Central memory CD8-positive, alpha-beta T cell (primary cell): Measurements from ENCODE around the gene TUBGCP6.

ENCODE experiments used
- ATAC-seq: fragments of 150-1000 bp; cut with Tn5 transposase; replicated peaks from 2 replicates; pipeline ENCODE4 v1.10.0; 2022; ENCODE audit warnings: mild to moderate bottlenecking, moderate FRiP score, moderate number of reproducible peaks; ENCODE audit not compliant: poor library complexity, severe bottlenecking; ENCODE audit errors: extremely low read depth
- DNase-seq, 2 donors: peaks; one replicate each; pipeline ENCODE4 v3.0.0; 2021; ENCODE audit warnings: low spot score in 2 of 2
- H3K27ac Mint-ChIP-seq: one replicate; pipeline ENCODE4 v1.8.0; 2022; ENCODE audit warnings: low read depth, mild to moderate bottlenecking, moderate library complexity, mixed read lengths
- H3K27me3 Mint-ChIP-seq: one replicate; pipeline ENCODE4 v1.8.0; 2022; ENCODE audit warnings: mixed read lengths
- H3K36me3 Mint-ChIP-seq: one replicate; pipeline ENCODE4 v1.8.0; 2022; ENCODE audit warnings: mild to moderate bottlenecking, moderate library complexity, mixed read lengths; ENCODE audit not compliant: insufficient read depth
- H3K4me1 Mint-ChIP-seq: one replicate; pipeline ENCODE4 v1.8.0; 2022; ENCODE audit warnings: mixed read lengths
- H3K4me3 Mint-ChIP-seq: one replicate; pipeline ENCODE4 v1.8.0; 2022; ENCODE audit warnings: mild to moderate bottlenecking, moderate library complexity, mixed read lengths
- H3K9me3 Mint-ChIP-seq: one replicate; pipeline ENCODE4 v1.8.0; 2022; ENCODE audit warnings: mixed read lengths

TUBGCP6 gene

GRCh38 chr22:50184004-50184901 is 60.6 kb downstream of the TUBGCP6 start:
- H3K27me3 Mint-ChIP-seq: peaks cover 9% of the 10 kb centered on the region
- H3K4me3 Mint-ChIP-seq: peak overlapping the region; percentile 55
- DNase-seq (no peak), ATAC-seq (no peak)
- H3K4me1 Mint-ChIP-seq: peaks cover 31% of the 10 kb centered on the region
- H3K9me3 Mint-ChIP-seq: no peaks in the 10 kb centered on the region
- peaks cover 10% of the 10 kb centered on the region for H3K36me3 Mint-ChIP-seq
- peak overlapping the region; percentile 54 for H3K27ac Mint-ChIP-seq

- peaks cover 9% of the 10 kb centered on the region for H3K27me3 Mint-ChIP-seq
- no peak for ATAC-seq
- no peak for DNase-seq
- H3K27ac Mint-ChIP-seq: peak overlapping the region; percentile 54
- peaks cover 10% of the 10 kb centered on the region for H3K36me3 Mint-ChIP-seq
- no peaks in the 10 kb centered on the region for H3K9me3 Mint-ChIP-seq
- H3K4me1 Mint-ChIP-seq: peaks cover 29% of the 10 kb centered on the region
- H3K4me3 Mint-ChIP-seq: peak overlapping the region; percentile 54
These were observed 61.5 kb downstream of the TUBGCP6 start for GRCh38 chr22:50183141-50183971.

- Mint-ChIP-seq H3K27ac (no peak overlapping the region), H3K4me3 (no peak overlapping the region), H3K36me3 (peaks cover 9% of the 10 kb centered on the region), H3K4me1 (peaks cover 24% of the 10 kb centered on the region), H3K27me3 (peaks cover 9% of the 10 kb centered on the region), H3K9me3 (no peaks in the 10 kb centered on the region)
- DNase-seq (no peak), ATAC-seq (no peak)
These were observed 62.4 kb downstream of the TUBGCP6 start for GRCh38 chr22:50182176-50183081.

GRCh38 chr22:50180727-50181521 is 63.9 kb downstream of the TUBGCP6 start:
- Mint-ChIP-seq H3K27ac (no peak overlapping the region), H3K4me1 (peaks cover 15% of the 10 kb centered on the region), H3K27me3 (peaks cover 9% of the 10 kb centered on the region), H3K36me3 (peaks cover 5% of the 10 kb centered on the region), H3K4me3 (no peak overlapping the region), H3K9me3 (no peaks in the 10 kb centered on the region)
- ATAC-seq: no peak
- no peak for DNase-seq

- Mint-ChIP-seq H3K9me3 (no peaks in the 10 kb centered on the region), H3K36me3 (peaks cover 3% of the 10 kb centered on the region), H3K4me1 (peaks cover 15% of the 10 kb centered on the region), H3K27me3 (peaks cover 9% of the 10 kb centered on the region), H3K27ac (peak overlapping the region; percentile 13), H3K4me3 (no peak overlapping the region)
- no peak for DNase-seq
- ATAC-seq: no peak
These were observed 64.7 kb downstream of the TUBGCP6 start for GRCh38 chr22:50179937-50180726.

GRCh38 chr22:50178871-50179869 is 65.7 kb downstream of the TUBGCP6 start:
- peaks cover 10% of the 10 kb centered on the region for H3K4me1 Mint-ChIP-seq
- H3K27me3 Mint-ChIP-seq: peaks cover 10% of the 10 kb centered on the region
- DNase-seq (no peak), ATAC-seq (no peak)
- peak overlapping the region; percentile 13 for H3K27ac Mint-ChIP-seq
- H3K4me3 Mint-ChIP-seq: no peak overlapping the region
- H3K36me3 Mint-ChIP-seq: peaks cover 1% of the 10 kb centered on the region
- H3K9me3 Mint-ChIP-seq: no peaks in the 10 kb centered on the region

GRCh38 chr22:50178471-50178864 is 66.4 kb downstream of the TUBGCP6 start:
- no peaks in the 10 kb centered on the region for H3K9me3 Mint-ChIP-seq
- peaks cover 10% of the 10 kb centered on the region for H3K4me1 Mint-ChIP-seq
- peaks cover 1% of the 10 kb centered on the region for H3K36me3 Mint-ChIP-seq
- H3K27ac Mint-ChIP-seq: no peak overlapping the region
- no peak for DNase-seq
- H3K4me3 Mint-ChIP-seq: no peak overlapping the region
- no peak for ATAC-seq
- peaks cover 17% of the 10 kb centered on the region for H3K27me3 Mint-ChIP-seq

- H3K4me3 Mint-ChIP-seq: no peak overlapping the region
- peaks cover 22% of the 10 kb centered on the region for H3K27me3 Mint-ChIP-seq
- no peak overlapping the region for H3K27ac Mint-ChIP-seq
- DNase-seq (no peak), ATAC-seq (no peak)
- no peaks in the 10 kb centered on the region for H3K9me3 Mint-ChIP-seq
- H3K36me3 Mint-ChIP-seq: peaks cover 1% of the 10 kb centered on the region
- peaks cover 10% of the 10 kb centered on the region for H3K4me1 Mint-ChIP-seq
These were observed 67.0 kb downstream of the TUBGCP6 start for GRCh38 chr22:50177537-50178470.

- Mint-ChIP-seq H3K4me3 (no peak overlapping the region), H3K4me1 (peaks cover 10% of the 10 kb centered on the region), H3K9me3 (no peaks in the 10 kb centered on the region), H3K27me3 (peaks cover 31% of the 10 kb centered on the region), H3K36me3 (peaks cover 4% of the 10 kb centered on the region), H3K27ac (no peak overlapping the region)
- no peak for ATAC-seq
- DNase-seq: no peak
These were observed 67.8 kb downstream of the TUBGCP6 start for GRCh38 chr22:50176850-50177536.
